GM23338 (cell line): Measurements from ENCODE around the gene SFSWAP.

Source experiments
- CREB1 ChIP-seq: fragments of 250-450 bp; sonication (Bioruptor Pico); IDR thresholded peaks from 2 replicates; pipeline ENCODE4 v1.5.0; 2020; ENCODE audit warnings: low read depth, mild to moderate bottlenecking, moderate library complexity
- CTCF ChIP-seq, 2 experiments: fragments of 200-600 bp in 1 of 2; sonication (generic) in 1 of 2; conservative IDR thresholded peaks; 2 replicates each; pipeline versions ENCODE4 v1.5.1 to v1.6.1; 2016 to 2017; ENCODE audit warnings: antibody characterized with exemption in 2 of 2, low read depth in 2 of 2, mild to moderate bottlenecking in 2 of 2, moderate library complexity in 1 of 2
- EZH2 ChIP-seq: fragments of 200-600 bp; sonication (generic); IDR thresholded peaks from one replicate; pipeline ENCODE4 v1.8.0; 2017; ENCODE audit warnings: antibody characterized with exemption, mild to moderate bottlenecking, low read depth; ENCODE audit not compliant: unreplicated experiment
- EZH2phosphoT487 ChIP-seq: fragments of 200-600 bp; sonication (generic); IDR thresholded peaks from one replicate; pipeline ENCODE4 v1.8.1; 2018; ENCODE audit warnings: antibody characterized with exemption; ENCODE audit not compliant: unreplicated experiment
- JUNB ChIP-seq: IDR thresholded peaks from one replicate; pipeline ENCODE4 v1.6.1; 2016; ENCODE audit warnings: antibody characterized with exemption; ENCODE audit not compliant: unreplicated experiment
- NANOG ChIP-seq: IDR thresholded peaks from 2 replicates; pipeline ENCODE4 v1.6.1; 2016; ENCODE audit warnings: antibody characterized with exemption, borderline replicate concordance
- POLR2AphosphoS5 ChIP-seq: IDR thresholded peaks from 2 replicates; pipeline ENCODE4 v1.6.1; 2016; ENCODE audit warnings: antibody characterized with exemption, low read depth

GRCh38 chr12:131783915-131784541 is 73.1 kb downstream of the SFSWAP start:
- TF ChIP-seq POLR2AphosphoS5 (no peak), JUNB (no peak), CTCF (conservative IDR thresholded peaks at IDR 0.05; ENCODE audit: low read depth in 2 of 2) (no peak), CREB1 (CRISPR knock-in tag) (no peak), NANOG (no peak), EZH2 (no peak), EZH2phosphoT487 (no peak)
